Spleen (tissue), 13 donors: Measurements from ENCODE around the gene ARHGAP5. TPM values are rescaled to one million over a fixed set of nuclear protein-coding genes. Genes with fewer than 3 reads are reported as not detected.

Experiments
- DNase-seq: peaks from one replicate; pipeline ENCODE4 v3.0.0-alpha.2; 2020
- H3K27ac ChIP-seq, 8 donors: fragments of 200-600 bp; sonication (generic) in 7 of 8; 1 replicate in 4 of 8; 2 replicates in 4 of 8; pipeline versions ENCODE4 v1.5.0 to v1.8.0; 2016 to 2021; ENCODE audit warnings: inconsistent platforms in 4 of 8, mild to moderate bottlenecking in 4 of 8, moderate library complexity in 1 of 8
- H3K27me3 ChIP-seq, 7 donors: fragments of 200-600 bp; sonication (generic) in 6 of 7; replicated peaks in 1 of 7; 1 replicate in 4 of 7; 2 replicates in 3 of 7; pipeline versions ENCODE4 v1.5.0 to v1.8.0; 2016 to 2021; ENCODE audit warnings: inconsistent platforms in 3 of 7, mild to moderate bottlenecking in 1 of 7
- H3K36me3 ChIP-seq, 6 donors: fragments of 200-600 bp; sonication (generic) in 5 of 6; 1 replicate in 4 of 6; 2 replicates in 2 of 6; pipeline versions ENCODE4 v1.5.0 to v1.8.0; 2016 to 2021; ENCODE audit warnings: inconsistent platforms in 2 of 6
- H3K4me1 ChIP-seq, 6 donors: fragments of 200-600 bp; sonication (generic) in 5 of 6; 1 replicate in 3 of 6; 2 replicates in 3 of 6; pipeline versions ENCODE4 v1.5.0 to v1.8.0; 2016 to 2021; ENCODE audit warnings: inconsistent platforms in 3 of 6
- H3K4me3 ChIP-seq, 8 donors: fragments of 200-600 bp; sonication (generic) in 7 of 8; 1 replicate in 4 of 8; 2 replicates in 4 of 8; pipeline versions ENCODE4 v1.5.0 to v1.8.0; 2016 to 2021; ENCODE audit warnings: inconsistent platforms in 4 of 8, mild to moderate bottlenecking in 4 of 8, moderate library complexity in 2 of 8
- H3K9me3 ChIP-seq, 8 donors: fragments of 200-600 bp; sonication (generic) in 7 of 8; 1 replicate in 4 of 8; 2 replicates in 4 of 8; pipeline versions ENCODE4 v1.5.0 to v1.8.0; 2016 to 2021; ENCODE audit warnings: inconsistent platforms in 4 of 8
- CTCF ChIP-seq, 11 experiments: fragments of 200-600 bp in 7 of 11; fragments of 450-650 bp in 4 of 11; sonication (generic) in 4 of 11; IDR thresholded peaks in 8 of 11; conservative IDR thresholded peaks in 3 of 11; 1 replicate in 7 of 11; 2 replicates in 4 of 11; pipeline versions ENCODE4 v1.4.0 to v1.8.0; 2016 to 2021; ENCODE audit warnings: antibody characterized with exemption in 11 of 11, inconsistent platforms in 4 of 11, mild to moderate bottlenecking in 1 of 11
- POLR2A ChIP-seq, 3 donors: fragments of 450-650 bp; IDR thresholded peaks; one replicate each; pipeline ENCODE4 v1.5.1; 2017; ENCODE audit warnings: antibody characterized with exemption in 3 of 3, mild to moderate bottlenecking in 1 of 3
- POLR2AphosphoS5 ChIP-seq, 3 donors: sonication (generic); formaldehyde crosslinking; IDR thresholded peaks; one replicate each; pipeline ENCODE4 v1.5.1; 2017; ENCODE audit warnings: antibody characterized with exemption in 3 of 3
- WGBS, 5 donors: extraction: QIAGEN DNeasy Blood & Tissue Kit in 3 of 5; methylation state at CpG; one replicate each; pipeline versions ENCODE4 v1.1.5 to v1.1.7; 2013 to 2018; 5-methylcytosine and 5-hydroxymethylcytosine counted together
- intact Hi-C: fragments of 100-400 bp; cut with DNase I; formaldehyde crosslinking; loops from one replicate; pipeline ENCODE4 v1.15.0; 2023; ENCODE audit warnings: low total_unique reads
- long read RNA-seq, 2 donors: transcript quantifications; one replicate each; lab custom pipeline, GENCODE V29; 2026
- polyA plus RNA-seq, 3 donors: library from polyadenylated mRNA; stranded (reverse); fragments of 200-250 nt; gene quantifications; one replicate each; pipeline ENCODE4 v1.2.1, GENCODE V29; 2013
- total RNA-seq, 7 donors: library from RNA; depleted of rRNA in 3 of 7; stranded (reverse); fragments of >200 nt in 3 of 7; fragmentation: NEBNext Ultra II Directional in 4 of 7; extraction: Animal tissue kit (Norgen Biotek cat#: 25700) in 4 of 7; gene quantifications; one replicate each; pipeline versions ENCODE4 v1.1.0 to v1.2.1, GENCODE V29; 2016 to 2021
- donor health status: healthy with polysubstance abuse.
- donor health status: DM: no; HTN: no; CAD: no; lungs with moderate emphysema.
- donor health status: DM: no; HTN: no; CAD: no.
- donor health status: Bipolar disorder and iron deficiency.
- donor health status: healthy.
- donor health status: DM: no; HTN: no; CAD: no.
- donor health status: DM: yes; HTN: yes; CAD: no.

Gene ARHGAP5
- total RNA-seq (100 to 1,000 TPM; 103 to 189 (median 119) TPM), polyA plus RNA-seq (10 to 100 TPM; 10.1 to 16.5 (median 11.0) TPM)
- long read RNA-seq, donor 1, full-length matches to known transcripts: 16 of 27 reads
- long read RNA-seq, donor 1, partial matches to known transcripts: 11 of 27 reads
- long read RNA-seq, donor 1, other reads (novel, unspliced or antisense): 0 of 27 reads
- long read RNA-seq, donor 2, full-length matches to known transcripts: 14 of 14 reads
- long read RNA-seq, donor 2, partial matches to known transcripts: 0 of 14 reads
- long read RNA-seq, donor 2, other reads (novel, unspliced or antisense): 0 of 14 reads

- WGBS, 5 donors: 0 to 1% (median 1%) methylated on average over 52 to 98 of the region's 98 CpGs
- intact Hi-C loops: loop anchor here (5.0 kb wide), 1 partner anchor 125 kb away; the partner anchor contains the start of genes RNU6-7 and RNU6-8
- Histone ChIP-seq H3K27ac (peak within 1 kb of the TSS; percentile 93 to 97 (median 94)), H3K9me3 (no peaks in the 10 kb centered on the region), H3K4me3 (peak within 1 kb of the TSS; percentile 68 to 94 (median 88)), H3K36me3 (no peaks in the 10 kb centered on the region), H3K27me3 (no peaks in the 10 kb centered on the region), H3K4me1 (peaks cover 7 to 77% (median 47%) of the 10 kb centered on the region in 6 donors)
- peak; percentile 94 for DNase-seq
- peak in 2 of 3 donors; percentile 13 to 66 for TF ChIP-seq POLR2AphosphoS5 (IDR thresholded peaks at IDR 0.05)
- TF ChIP-seq CTCF (IDR thresholded peaks at IDR 0.05 in 8 of 11, conservative IDR thresholded peaks at IDR 0.05 in 3 of 11): peak in 3 of 11 experiments; percentile 18 to 36 (median 33)
- no peak for TF ChIP-seq POLR2A (IDR thresholded peaks at IDR 0.05)
Observed at GRCh38 chr14:32077081-32078022, at the start of gene ARHGAP5. Gene ARHGAP5 (plus strand): TSS chr14:32077304. CDS start chr14:32090670, 13,366 bp downstream.

DNA sequence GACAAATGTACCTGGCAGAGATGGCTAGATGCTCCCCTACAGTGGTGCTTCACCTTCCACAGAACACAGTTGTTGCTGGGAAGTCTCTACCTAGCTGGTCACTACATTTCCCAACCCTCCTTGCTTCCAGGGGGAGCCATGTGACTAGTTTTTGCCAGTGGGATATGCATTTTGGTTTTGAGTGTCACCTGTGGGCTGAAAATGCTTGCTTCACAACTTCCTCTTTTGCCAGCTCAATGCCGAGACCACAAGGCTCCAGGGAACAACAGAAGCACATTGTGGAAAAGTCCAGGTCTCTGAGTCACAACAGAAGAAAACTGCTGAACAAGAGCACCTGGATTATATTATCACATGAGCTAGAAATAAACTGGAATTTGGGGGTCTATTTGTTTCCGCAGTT, 48.5 kb upstream of the ARHGAP5 start:
- no peaks in the 10 kb centered on the region for H3K4me1 ChIP-seq
- no peaks in the 10 kb centered on the region for H3K36me3 ChIP-seq
- no peak overlapping the region for H3K27ac ChIP-seq
- TF ChIP-seq POLR2AphosphoS5 (IDR thresholded peaks at IDR 0.05) (no peak), POLR2A (IDR thresholded peaks at IDR 0.05) (no peak), CTCF (IDR thresholded peaks at IDR 0.05 in 8 of 11, conservative IDR thresholded peaks at IDR 0.05 in 3 of 11) (no peak)
- DNase-seq: no peak
- 21 to 41% (median 33%) methylated on average over 2 of the region's 2 CpGs for WGBS, 5 donors
- no peaks in the 10 kb centered on the region for H3K27me3 ChIP-seq
- H3K9me3 ChIP-seq: no peaks in the 10 kb centered on the region
- H3K4me3 ChIP-seq: no peak overlapping the region
- intact Hi-C loops: no loop called here

DNA sequence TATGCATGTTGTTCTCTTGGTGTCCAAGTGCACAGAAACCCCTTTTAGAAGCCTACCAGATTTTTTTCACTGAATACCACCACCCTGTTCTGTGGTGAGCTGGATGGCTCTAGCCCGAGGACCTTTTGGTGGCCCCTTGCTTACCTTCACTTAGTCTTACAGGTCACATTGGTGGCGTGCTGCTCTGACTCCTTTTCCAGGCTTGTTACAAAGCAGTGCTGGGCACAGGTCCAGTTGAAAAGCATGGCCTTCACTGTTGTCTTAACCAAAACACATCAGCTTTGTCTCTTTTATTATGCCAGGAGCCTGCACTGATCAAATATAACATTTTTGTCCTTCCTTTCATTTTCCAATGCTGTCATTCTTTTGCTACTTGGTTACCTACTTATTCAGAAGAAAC, 43.6 kb upstream of the ARHGAP5 start:
- Histone ChIP-seq H3K4me1 (no peaks in the 10 kb centered on the region), H3K4me3 (no peak overlapping the region), H3K9me3 (no peaks in the 10 kb centered on the region), H3K27ac (no peak overlapping the region), H3K36me3 (no peaks in the 10 kb centered on the region), H3K27me3 (no peaks in the 10 kb centered on the region)
- DNase-seq: no peak
- 83 to 93% (median 89%) methylated on average over 2 of the region's 2 CpGs for WGBS, 5 donors
- intact Hi-C loops: no loop called here
- TF ChIP-seq POLR2A (IDR thresholded peaks at IDR 0.05) (no peak), POLR2AphosphoS5 (IDR thresholded peaks at IDR 0.05) (no peak), CTCF (IDR thresholded peaks at IDR 0.05 in 8 of 11, conservative IDR thresholded peaks at IDR 0.05 in 3 of 11) (no peak)
